HepG2 (cell line): ENCODE data around the gene TXNDC12. TPM values are rescaled to one million over a fixed set of nuclear protein-coding genes. Genes with fewer than 3 reads are reported as not detected.
A peak's percentile ranks its signal among the peaks of the same experiment; 100 is the strongest.

Source experiments
- AHR ChIP-seq: IDR thresholded peaks from 2 replicates; pipeline ENCODE4 v1.6.1; 2018; ENCODE audit warnings: missing genetic modification reagents, missing compliant biosample characterization
- BHLHE40 ChIP-seq: IDR thresholded peaks from 2 replicates; pipeline ENCODE4 v1.6.1; 2011; ENCODE audit warnings: low read length, improper control_type of control experiment
- CSRNP2 ChIP-seq: sonication (generic); formaldehyde crosslinking; conservative IDR thresholded peaks from 2 replicates; pipeline ENCODE4 v1.8.0; 2022; ENCODE audit warnings: low read depth, missing genetic modification reagents
- FOXO1 ChIP-seq: sonication (generic); formaldehyde crosslinking; IDR thresholded peaks from 2 replicates; pipeline ENCODE4 v1.4.0; 2020; ENCODE audit warnings: missing genetic modification reagents
- GATAD1 ChIP-seq: IDR thresholded peaks from 2 replicates; pipeline ENCODE4 v1.6.1; 2016; ENCODE audit warnings: missing genetic modification reagents, missing compliant biosample characterization
- IRF2 ChIP-seq: IDR thresholded peaks from 2 replicates; pipeline ENCODE4 v1.6.1; 2018; ENCODE audit warnings: missing genetic modification reagents, missing compliant biosample characterization
- LRRFIP1 ChIP-seq: sonication (generic); formaldehyde crosslinking; conservative IDR thresholded peaks from 2 replicates; pipeline ENCODE4 v1.4.0; 2020; ENCODE audit warnings: missing genetic modification reagents
- ONECUT2 ChIP-seq: sonication (generic); formaldehyde crosslinking; IDR thresholded peaks from 2 replicates; pipeline ENCODE4 v1.4.0; 2020; ENCODE audit warnings: missing genetic modification reagents
- PAX8 ChIP-seq: sonication (generic); formaldehyde crosslinking; IDR thresholded peaks from 2 replicates; pipeline ENCODE4 v1.8.0; 2022; ENCODE audit warnings: mild to moderate bottlenecking, missing genetic modification reagents, borderline replicate concordance
- RARG ChIP-seq: sonication (generic); formaldehyde crosslinking; IDR thresholded peaks from 2 replicates; pipeline ENCODE4 v1.4.0; 2020; ENCODE audit warnings: low read depth, mild to moderate bottlenecking, missing genetic modification reagents
- RBAK ChIP-seq: sonication (generic); formaldehyde crosslinking; IDR thresholded peaks from 2 replicates; pipeline ENCODE4 v1.5.1; 2020; ENCODE audit warnings: mild to moderate bottlenecking, missing genetic modification reagents
- SAFB2 ChIP-seq: sonication (generic); formaldehyde crosslinking; IDR thresholded peaks from 2 replicates; pipeline ENCODE4 v1.5.1; 2020; ENCODE audit warnings: missing genetic modification reagents, low read depth, mild to moderate bottlenecking, borderline replicate concordance
- TBX2 ChIP-seq: sonication (generic); formaldehyde crosslinking; IDR thresholded peaks from 2 replicates; pipeline ENCODE4 v1.5.0; 2020; ENCODE audit warnings: missing genetic modification reagents, mild to moderate bottlenecking, borderline replicate concordance
- TBX3 ChIP-seq: fragments of 450-650 bp; IDR thresholded peaks from 2 replicates; pipeline ENCODE4 v1.6.1; 2017; ENCODE audit warnings: antibody characterized with exemption, mild to moderate bottlenecking, inconsistent platforms, borderline replicate concordance
- TEF ChIP-seq: sonication (generic); formaldehyde crosslinking; IDR thresholded peaks from 2 replicates; pipeline ENCODE4 v1.5.0; 2020; ENCODE audit warnings: missing genetic modification reagents
- THAP11 ChIP-seq: IDR thresholded peaks from 2 replicates; pipeline ENCODE4 v1.6.1; 2016; ENCODE audit warnings: missing biosample characterization, missing genetic modification reagents
- XBP1 ChIP-seq: sonication (generic); formaldehyde crosslinking; IDR thresholded peaks from 2 replicates; pipeline ENCODE4 v1.5.0; 2020; ENCODE audit warnings: missing genetic modification reagents
- ZNF24 ChIP-seq: fragments of 450-650 bp; IDR thresholded peaks from 2 replicates; pipeline ENCODE4 v1.6.1; 2017; ENCODE audit warnings: antibody characterized with exemption, mild to moderate bottlenecking
- ZNF878 ChIP-seq: sonication (generic); formaldehyde crosslinking; IDR thresholded peaks from 2 replicates; pipeline ENCODE4 v1.8.1; 2023; ENCODE audit warnings: mild to moderate bottlenecking, missing genetic modification reagents, moderate library complexity
- ZSCAN30 ChIP-seq: sonication (generic); formaldehyde crosslinking; IDR thresholded peaks from 2 replicates; pipeline ENCODE4 v1.5.0; 2020; ENCODE audit warnings: mild to moderate bottlenecking, missing genetic modification reagents
- ZXDC ChIP-seq: sonication (generic); formaldehyde crosslinking; IDR thresholded peaks from 2 replicates; pipeline ENCODE4 v1.5.0; 2020; ENCODE audit warnings: mild to moderate bottlenecking, missing genetic modification reagents
- polyA plus RNA-seq, 8 experiments: library from polyadenylated mRNA; depleted of rRNA in 3 of 8; stranded (reverse) in 7 of 8; unstranded in 1 of 8; fragments of >200 nt; fragmentation: Illumina TruSeq in 4 of 8; extraction: Trizol in 4 of 8; gene quantifications; 2 replicates each; pipeline versions ENCODE4 v1.2.1 to v1.2.3, GENCODE V29; 2011 to 2016; ENCODE audit warnings: low read depth in 4 of 8, missing spikeins in 1 of 8, mixed read lengths in 1 of 8; ENCODE audit not compliant: insufficient read depth in 1 of 8
- total RNA-seq, 5 experiments: library from RNA; depleted of rRNA; stranded (reverse); fragments of >200 nt; fragmentation: Illumina TruSeq; extraction: Trizol; gene quantifications; 2 replicates each; pipeline ENCODE4 v1.2.3, GENCODE V29; 2016; ENCODE audit warnings: low read depth in 1 of 5

Gene TXNDC12
- total and polyA plus RNA-seq, 2 of the 13 experiments (the other 11 are each of a cell fraction or from before 2014, with no cell fraction given), result 65.6 to 67.2 TPM

GRCh38 chr1:52098139-52098871 lies 43.3 kb upstream of the TXNDC12 start (continued):
- peak; percentile 88 for TF ChIP-seq TBX2 (CRISPR knock-in tag)
- TF ChIP-seq BHLHE40, result peak; percentile 38; the same call in 1 of the 2 replicates
- peak; percentile 78; the same call in 1 of the 2 replicates for TF ChIP-seq TBX3
- no peak for TF ChIP-seq LRRFIP1
- TF ChIP-seq ZNF878 (CRISPR knock-in tag), result no peak
- TF ChIP-seq IRF2 (CRISPR knock-in tag), result peak; percentile 67; the same call in 1 of the 2 replicates
- no peak for TF ChIP-seq AHR (CRISPR knock-in tag)
- peak; percentile 66 for TF ChIP-seq THAP11
- TF ChIP-seq RBAK (CRISPR knock-in tag), result no peak
- TF ChIP-seq XBP1, result no peak
- TF ChIP-seq ONECUT2 (CRISPR knock-in tag), result peak; percentile 97
- no peak for TF ChIP-seq PAX8
- 0 out of 2 replicates have a peak, but pooled peaks have one; percentile 25 for TF ChIP-seq ZNF24
- TF ChIP-seq TEF (CRISPR knock-in tag), result no peak
- TF ChIP-seq SAFB2 (CRISPR knock-in tag), result no peak
- no peak for TF ChIP-seq ZSCAN30
- TF ChIP-seq GATAD1 (CRISPR knock-in tag), result peak; percentile 46
- TF ChIP-seq RARG (CRISPR knock-in tag), result no peak
- no peak for TF ChIP-seq ZXDC
- TF ChIP-seq FOXO1, result peak; percentile 70; the same call in 1 of the 2 replicates
- TF ChIP-seq CSRNP2 (CRISPR knock-in tag), result no peak
